HG03378 (cell line): ENCODE data around the gene CHCHD6.
"Not testable (repeated sequence)": the region's sequence is repeated elsewhere in the genome, so short reads cannot be mapped to it uniquely, and the experiment has no call there.

Experiments used
- ATAC-seq: cut with Tn5 transposase; IDR thresholded peaks from one replicate; pipeline ENCODE4 v1.9.1; 2021; ENCODE audit warnings: mild to moderate bottlenecking, moderate library complexity; ENCODE audit not compliant: unreplicated experiment

Gene CHCHD6

GRCh38 chr3:126763035-126763434 is 59.0 kb downstream of the CHCHD6 start:
- no peak for ATAC-seq

- ATAC-seq, result no peak
Measured at GRCh38 chr3:126765187-126766069, 61.4 kb downstream of the CHCHD6 start.

- no peak for ATAC-seq
Measured at GRCh38 chr3:126766653-126767052, 62.6 kb downstream of the CHCHD6 start.

GRCh38 chr3:126768903-126769302 is 64.9 kb downstream of the CHCHD6 start:
- no peak for ATAC-seq

GRCh38 chr3:126770096-126770495 is 66.1 kb downstream of the CHCHD6 start:
- ATAC-seq, result no peak

- no peak for ATAC-seq
Measured at GRCh38 chr3:126773167-126773566, 69.1 kb downstream of the CHCHD6 start.

GRCh38 chr3:126773783-126774182 is 69.7 kb downstream of the CHCHD6 start:
- no peak for ATAC-seq

- no peak for ATAC-seq
Measured at GRCh38 chr3:126777366-126777765, 73.3 kb downstream of the CHCHD6 start.

- ATAC-seq, result no peak
Measured at GRCh38 chr3:126780666-126781065, 76.6 kb downstream of the CHCHD6 start.

- ATAC-seq, result no peak
Measured at GRCh38 chr3:126781406-126781805, 77.4 kb downstream of the CHCHD6 start.

GRCh38 chr3:126781889-126782491 is 78.0 kb downstream of the CHCHD6 start:
- no peak for ATAC-seq

GRCh38 chr3:126782536-126782935 is 78.5 kb downstream of the CHCHD6 start:
- no peak for ATAC-seq

- ATAC-seq, result no peak
Measured at GRCh38 chr3:126784254-126784653, 80.2 kb downstream of the CHCHD6 start.

- ATAC-seq, result not testable (repeated sequence)
Measured at GRCh38 chr3:126791320-126791719, 87.3 kb downstream of the CHCHD6 start.

- no peak for ATAC-seq
Measured at GRCh38 chr3:126792998-126793397, 89.0 kb downstream of the CHCHD6 start.

GRCh38 chr3:126797563-126797962 is 93.5 kb downstream of the CHCHD6 start:
- no peak for ATAC-seq

GRCh38 chr3:126798521-126798920 is 94.5 kb downstream of the CHCHD6 start:
- no peak for ATAC-seq

- no peak for ATAC-seq
Measured at GRCh38 chr3:126799099-126799498, 95.1 kb downstream of the CHCHD6 start.

GRCh38 chr3:126801312-126801711 is 97.3 kb downstream of the CHCHD6 start:
- not testable (repeated sequence) for ATAC-seq

GRCh38 chr3:126807795-126808194 is 103.8 kb downstream of the CHCHD6 start:
- no peak for ATAC-seq

GRCh38 chr3:126811530-126811929 is 107.5 kb downstream of the CHCHD6 start:
- no peak for ATAC-seq

- ATAC-seq, result no peak
Measured at GRCh38 chr3:126816298-126816697, 112.3 kb downstream of the CHCHD6 start.
